Activated T-cell treated with anti-CD3 and anti-CD28 coated beads for 24 hours (primary cell): ENCODE measurements around the gene KCNJ6.
"Not testable (repeated sequence)": the region's sequence is repeated elsewhere in the genome, so short reads cannot be mapped to it uniquely, and the experiment has no call there.

ENCODE experiments used
- DNase-seq: peaks from one replicate; pipeline ENCODE4 v3.0.0-alpha.2; 2020; ENCODE audit warnings: low read depth

KCNJ6 gene

GRCh38 chr21:37769656-37770055 is 146.6 kb downstream of the KCNJ6 start:
- no peak for DNase-seq

GRCh38 chr21:37767984-37768383 is 148.3 kb downstream of the KCNJ6 start:
- no peak for DNase-seq

GRCh38 chr21:37766129-37766528 is 150.1 kb downstream of the KCNJ6 start:
- DNase-seq, result no peak

GRCh38 chr21:37765221-37765900 is 150.9 kb downstream of the KCNJ6 start:
- no peak for DNase-seq

GRCh38 chr21:37764691-37765090 is 151.6 kb downstream of the KCNJ6 start:
- no peak for DNase-seq

- DNase-seq, result no peak
Observed at GRCh38 chr21:37763298-37763697, 153.0 kb downstream of the KCNJ6 start.

GRCh38 chr21:37762606-37763005 is 153.7 kb downstream of the KCNJ6 start:
- DNase-seq, result no peak

GRCh38 chr21:37761406-37761805 is 154.9 kb downstream of the KCNJ6 start:
- DNase-seq, result not testable (repeated sequence)

GRCh38 chr21:37759777-37760176 is 156.5 kb downstream of the KCNJ6 start:
- no peak for DNase-seq

- DNase-seq, result no peak
Observed at GRCh38 chr21:37758982-37759381, 157.3 kb downstream of the KCNJ6 start.

GRCh38 chr21:37757606-37758376 is 158.5 kb downstream of the KCNJ6 start:
- DNase-seq, result no peak

GRCh38 chr21:37753122-37753599 is 163.1 kb downstream of the KCNJ6 start:
- DNase-seq, result no peak

- DNase-seq, result no peak
Observed at GRCh38 chr21:37751268-37751975, 164.8 kb downstream of the KCNJ6 start.

- no peak for DNase-seq
Observed at GRCh38 chr21:37749132-37749531, 167.1 kb downstream of the KCNJ6 start.

- DNase-seq, result no peak
Observed at GRCh38 chr21:37748351-37748750, 167.9 kb downstream of the KCNJ6 start.

GRCh38 chr21:37746849-37747248 is 169.4 kb downstream of the KCNJ6 start:
- no peak for DNase-seq

GRCh38 chr21:37744551-37744950 is 171.7 kb downstream of the KCNJ6 start:
- DNase-seq, result no peak

- no peak for DNase-seq
Observed at GRCh38 chr21:37742532-37742931, 173.7 kb downstream of the KCNJ6 start.

GRCh38 chr21:37742115-37742514 is 174.1 kb downstream of the KCNJ6 start:
- DNase-seq, result no peak

- DNase-seq, result no peak
Observed at GRCh38 chr21:37737996-37738395, 178.3 kb downstream of the KCNJ6 start.

GRCh38 chr21:37737507-37737906 is 178.8 kb downstream of the KCNJ6 start:
- no peak for DNase-seq

- DNase-seq, result no peak
Observed at GRCh38 chr21:37734846-37735245, 181.4 kb downstream of the KCNJ6 start.

GRCh38 chr21:37732927-37733326 is 183.3 kb downstream of the KCNJ6 start:
- DNase-seq, result no peak
